ENCODE data around the gene WBP4.
A peak's percentile ranks its signal among the peaks of the same experiment; 100 is the strongest.
"Not testable (repeated sequence)": the region's sequence is repeated elsewhere in the genome, so short reads cannot be mapped to it uniquely, and the experiment has no call there.

Gene WBP4

DNA sequence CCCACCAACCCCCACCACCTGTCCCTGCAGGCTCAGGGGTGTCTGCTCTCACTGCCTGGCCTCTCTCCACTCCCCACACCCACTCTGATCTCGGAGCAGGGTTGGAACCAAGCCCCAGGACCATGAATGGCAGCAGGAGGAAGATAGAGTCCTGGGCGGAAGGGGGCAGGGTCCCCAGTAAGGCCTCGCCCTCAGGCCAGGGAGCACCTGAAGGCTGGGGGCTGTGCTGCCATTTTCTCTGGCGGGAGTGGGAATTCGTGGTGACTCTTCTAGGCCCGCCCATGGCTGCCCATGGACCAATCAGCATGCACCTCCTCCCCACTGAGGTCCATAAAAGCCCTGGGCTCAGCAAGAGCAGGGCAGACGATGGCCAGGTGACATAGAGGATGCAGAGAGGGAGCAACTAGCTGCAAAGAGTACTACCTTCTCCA is 46.3 kb downstream of the WBP4 start:
- Histone ChIP-seq H3K36me3 (no peaks in the 10 kb centered on the region), H3K4me1 (no peaks in the 10 kb centered on the region), H3K4me3 (ENCODE audit: low read depth, low read length) (no peak overlapping the region), H3K9me3 (no peaks in the 10 kb centered on the region), H3K27me3 (no peaks in the 10 kb centered on the region)
- TF ChIP-seq, protein P1, sequence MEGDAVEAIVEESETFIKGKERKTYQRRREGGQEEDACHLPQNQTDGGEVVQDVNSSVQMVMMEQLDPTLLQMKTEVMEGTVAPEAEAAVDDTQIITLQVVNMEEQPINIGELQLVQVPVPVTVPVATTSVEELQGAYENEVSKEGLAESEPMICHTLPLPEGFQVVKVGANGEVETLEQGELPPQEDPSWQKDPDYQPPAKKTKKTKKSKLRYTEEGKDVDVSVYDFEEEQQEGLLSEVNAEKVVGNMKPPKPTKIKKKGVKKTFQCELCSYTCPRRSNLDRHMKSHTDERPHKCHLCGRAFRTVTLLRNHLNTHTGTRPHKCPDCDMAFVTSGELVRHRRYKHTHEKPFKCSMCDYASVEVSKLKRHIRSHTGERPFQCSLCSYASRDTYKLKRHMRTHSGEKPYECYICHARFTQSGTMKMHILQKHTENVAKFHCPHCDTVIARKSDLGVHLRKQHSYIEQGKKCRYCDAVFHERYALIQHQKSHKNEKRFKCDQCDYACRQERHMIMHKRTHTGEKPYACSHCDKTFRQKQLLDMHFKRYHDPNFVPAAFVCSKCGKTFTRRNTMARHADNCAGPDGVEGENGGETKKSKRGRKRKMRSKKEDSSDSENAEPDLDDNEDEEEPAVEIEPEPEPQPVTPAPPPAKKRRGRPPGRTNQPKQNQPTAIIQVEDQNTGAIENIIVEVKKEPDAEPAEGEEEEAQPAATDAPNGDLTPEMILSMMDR (IDR thresholded peaks at IDR 0.05; ENCODE audit: low read depth, low read length), result no peak
- DNase-seq, result peak; percentile 16

DNA sequence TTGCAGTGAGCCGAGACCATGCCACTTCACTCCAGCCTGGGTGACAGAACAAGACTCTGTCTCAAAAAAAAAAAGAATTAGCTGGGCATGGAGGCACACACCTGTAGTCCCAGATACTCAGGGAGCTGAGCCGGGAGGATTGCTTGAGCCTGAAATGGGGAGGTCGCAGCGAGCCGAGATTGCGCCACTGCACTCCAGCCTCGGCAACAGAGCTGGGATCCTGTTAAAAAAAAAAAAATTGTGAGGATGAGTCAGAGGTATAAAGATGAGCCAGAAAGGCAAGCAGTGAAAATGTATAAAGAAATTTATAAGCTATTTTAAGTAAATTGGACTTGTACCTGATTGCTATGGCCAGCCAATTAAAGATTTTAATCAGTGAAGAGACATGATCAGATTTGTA is 50.1 kb downstream of the WBP4 start:
- H3K4me3 ChIP-seq (ENCODE audit: low read depth, low read length), result no peak overlapping the region
- no peak for DNase-seq
- no peaks in the 10 kb centered on the region for H3K4me1 ChIP-seq
- H3K27me3 ChIP-seq, result no peaks in the 10 kb centered on the region
- H3K36me3 ChIP-seq, result no peaks in the 10 kb centered on the region
- no peaks in the 10 kb centered on the region for H3K9me3 ChIP-seq
- TF ChIP-seq, protein P1 (IDR thresholded peaks at IDR 0.05; ENCODE audit: low read depth, low read length), result no peak

DNA sequence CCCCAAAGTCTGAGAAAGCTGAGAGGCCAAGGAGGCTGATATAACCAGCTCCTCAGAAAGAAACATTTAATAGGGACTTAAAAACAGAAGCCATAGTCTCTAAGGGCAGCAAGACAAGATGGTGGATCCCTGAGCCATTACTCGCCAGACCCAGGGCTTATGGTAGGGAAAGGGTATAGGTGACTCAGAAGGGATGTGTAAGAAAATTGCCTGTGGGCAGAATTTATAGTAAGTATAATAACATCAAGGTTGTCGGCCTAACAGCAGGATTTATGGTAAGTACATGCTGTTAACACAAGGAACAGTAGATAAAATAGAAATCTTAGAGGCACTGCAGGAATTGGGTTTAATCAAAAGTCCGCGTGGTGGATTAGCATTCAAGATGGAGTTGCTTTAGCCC is 56.6 kb downstream of the WBP4 start:
- TF ChIP-seq, protein P1 (IDR thresholded peaks at IDR 0.05; ENCODE audit: low read depth, low read length), result no peak

DNA sequence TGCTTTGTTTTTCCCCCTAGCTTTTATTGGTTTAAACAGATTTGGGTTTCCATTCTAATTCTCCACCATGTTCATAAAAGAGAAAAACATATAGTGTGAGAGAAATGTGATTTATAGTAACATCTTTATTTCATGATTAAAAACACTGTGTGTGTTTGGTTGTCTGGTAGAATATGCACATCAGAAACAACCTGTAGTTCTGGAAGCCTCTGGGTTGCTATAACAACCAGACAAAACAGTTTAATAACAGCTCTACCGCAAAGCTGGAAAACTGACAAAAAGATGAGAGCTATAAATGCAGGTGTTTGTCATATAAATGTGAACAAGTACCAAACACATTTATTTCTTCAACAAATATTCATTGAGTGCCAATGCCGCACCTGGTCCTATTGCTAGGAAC is 61.5 kb downstream of the WBP4 start:
- TF ChIP-seq, protein P1 (IDR thresholded peaks at IDR 0.05; ENCODE audit: low read depth, low read length), result no peak

More for the DNA sequence above, 56.6 kb downstream of the WBP4 start:
- no peak for DNase-seq
- H3K4me1 ChIP-seq, result no peaks in the 10 kb centered on the region; the same call in 1 of the 2 replicates
- H3K27me3 ChIP-seq, result no peaks in the 10 kb centered on the region
- no peak overlapping the region for H3K4me3 ChIP-seq (ENCODE audit: low read depth, low read length)
- no peaks in the 10 kb centered on the region for H3K9me3 ChIP-seq
- no peaks in the 10 kb centered on the region for H3K36me3 ChIP-seq

DNA sequence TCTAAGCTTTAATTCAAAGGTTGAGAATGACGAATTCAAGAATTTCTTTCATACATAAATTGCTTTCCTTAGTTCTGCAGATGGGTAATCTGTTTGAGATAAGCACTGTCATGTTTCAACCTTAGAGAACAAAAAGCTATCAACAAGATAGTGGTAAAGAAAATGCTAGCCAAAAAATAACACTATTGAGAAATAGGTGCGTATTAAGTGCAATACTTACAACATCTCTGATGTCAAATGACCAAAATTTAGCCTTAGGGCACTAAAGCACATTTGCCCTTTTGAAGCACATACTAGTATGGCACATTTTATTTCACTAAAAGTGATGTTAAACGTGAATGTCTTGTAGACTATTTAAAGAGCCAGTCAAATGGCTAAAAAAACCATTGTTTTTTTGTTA is 66.4 kb downstream of the WBP4 start:
- no peaks in the 10 kb centered on the region; the same call in 1 of the 2 replicates for H3K4me1 ChIP-seq
- DNase-seq, result no peak
- TF ChIP-seq, protein P1 (IDR thresholded peaks at IDR 0.05; ENCODE audit: low read depth, low read length), result no peak
- no peaks in the 10 kb centered on the region for H3K27me3 ChIP-seq
- H3K36me3 ChIP-seq, result peaks cover 7% of the 10 kb centered on the region
- H3K9me3 ChIP-seq, result no peaks in the 10 kb centered on the region
- H3K4me3 ChIP-seq (ENCODE audit: low read depth, low read length), result no peak overlapping the region

More for the DNA sequence above, 61.5 kb downstream of the WBP4 start:
- no peaks in the 10 kb centered on the region for H3K9me3 ChIP-seq
- no peaks in the 10 kb centered on the region; the same call in 1 of the 2 replicates for H3K36me3 ChIP-seq
- no peaks in the 10 kb centered on the region for H3K27me3 ChIP-seq
- H3K4me1 ChIP-seq, result no peaks in the 10 kb centered on the region; the same call in 1 of the 2 replicates
- no peak for DNase-seq
- H3K4me3 ChIP-seq (ENCODE audit: low read depth, low read length), result no peak overlapping the region

DNA sequence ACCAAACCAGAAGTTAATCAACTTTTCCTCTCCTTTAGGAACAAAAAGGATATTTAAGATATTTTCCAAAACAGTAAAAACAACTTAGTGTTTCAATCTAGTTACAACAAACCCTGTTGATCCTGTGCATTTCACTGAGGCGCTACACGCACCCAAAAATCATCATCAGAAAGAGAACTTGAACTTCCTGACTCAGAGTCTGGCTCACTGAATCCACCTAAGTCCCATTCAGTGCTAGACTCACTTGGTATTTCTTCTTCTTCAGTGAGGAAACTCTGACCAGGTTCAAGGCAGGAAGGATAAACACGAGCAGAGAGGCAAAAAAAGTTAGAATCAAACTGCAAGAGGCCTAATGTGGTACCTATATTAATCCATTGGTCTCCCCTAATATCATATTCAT is 69.0 kb downstream of the WBP4 start:
- Histone ChIP-seq H3K4me1 (no peaks in the 10 kb centered on the region; the same call in 1 of the 2 replicates), H3K27me3 (no peaks in the 10 kb centered on the region), H3K9me3 (no peaks in the 10 kb centered on the region), H3K4me3 (ENCODE audit: low read depth, low read length) (peak overlapping the region; percentile 93), H3K36me3 (peaks cover 7% of the 10 kb centered on the region)
- no peak for DNase-seq
- TF ChIP-seq, protein P1 (IDR thresholded peaks at IDR 0.05; ENCODE audit: low read depth, low read length), result no peak

DNA sequence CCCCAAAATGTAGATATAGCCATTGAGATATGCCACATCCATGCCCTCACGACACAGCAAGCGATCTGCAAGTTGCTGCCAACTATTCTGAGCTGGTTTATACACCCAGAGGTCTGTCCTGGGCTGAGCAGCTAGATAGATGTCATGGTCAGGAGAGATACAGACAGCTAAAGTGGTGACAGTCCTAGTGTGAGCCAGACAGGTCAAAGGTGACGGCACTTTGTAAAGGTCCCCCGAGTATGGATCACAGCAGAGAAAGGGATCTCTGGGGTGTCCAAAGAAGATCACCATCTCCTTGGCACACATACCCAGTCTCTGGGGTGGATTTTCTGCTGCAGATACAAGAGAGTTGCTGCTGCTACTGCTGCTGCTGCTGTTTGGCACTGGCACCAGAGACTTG is 69.9 kb downstream of the WBP4 start:
- H3K36me3 ChIP-seq, H3K9me3 ChIP-seq, H3K4me1 ChIP-seq, DNase-seq, H3K27me3 ChIP-seq: not testable (repeated sequence)
- H3K4me3 ChIP-seq (ENCODE audit: low read depth, low read length), result peak overlapping the region; percentile 93

DNA sequence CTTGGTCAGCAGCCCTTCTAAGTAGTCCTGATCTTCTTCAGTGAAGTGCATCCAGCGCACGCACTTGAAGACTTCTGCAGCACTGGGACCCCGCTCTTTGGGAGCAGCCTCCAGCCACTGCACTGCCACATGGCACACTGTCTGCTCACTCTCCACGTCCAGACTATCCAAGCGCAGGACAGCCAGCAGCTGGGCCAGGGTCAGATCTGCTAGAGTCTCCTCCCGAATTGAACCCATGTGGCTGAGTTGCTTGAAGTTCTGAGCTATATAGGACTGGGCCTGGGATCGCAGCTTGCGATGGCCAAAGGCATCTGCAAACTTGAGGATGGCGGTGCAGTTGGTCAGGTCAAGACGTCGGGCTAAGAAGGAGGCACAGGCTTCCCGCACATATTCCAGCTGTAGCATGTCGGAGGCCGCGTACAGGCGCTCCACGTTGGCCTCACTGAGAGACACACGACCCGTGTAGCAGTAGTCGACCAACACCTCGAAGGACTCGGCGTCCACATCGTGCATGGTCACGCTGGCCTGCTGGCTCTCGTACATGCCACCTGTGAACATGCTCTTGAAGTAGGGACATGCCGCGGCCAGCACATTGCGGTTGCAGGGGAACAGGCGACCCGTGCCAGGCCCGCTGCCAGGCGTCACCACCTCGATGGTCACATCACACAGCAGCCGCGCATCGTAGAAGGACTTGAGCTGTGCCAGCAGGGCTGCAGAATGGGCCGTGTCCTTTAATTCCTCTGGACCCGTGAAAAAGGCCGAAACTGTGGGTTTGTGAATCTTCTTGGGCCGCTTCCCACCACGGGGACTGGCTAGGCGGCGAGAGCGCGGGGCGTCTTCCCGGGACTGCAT is 70.6 kb downstream of the WBP4 start:
- DNase-seq, H3K9me3 ChIP-seq, H3K27me3 ChIP-seq, H3K36me3 ChIP-seq, H3K4me1 ChIP-seq: not testable (repeated sequence)
- H3K4me3 ChIP-seq (ENCODE audit: low read depth, low read length), result peak overlapping the region; percentile 93
